HG02970 (cell line): ENCODE results near the gene PHKG1.
"Not testable (repeated sequence)": the region's sequence is repeated elsewhere in the genome, so short reads cannot be mapped to it uniquely, and the experiment has no call there.

Source experiments
- ATAC-seq: cut with Tn5 transposase; IDR thresholded peaks from one replicate; pipeline ENCODE4 v1.9.1; 2021; ENCODE audit warnings: mild to moderate bottlenecking, moderate library complexity, moderate number of reproducible peaks; ENCODE audit not compliant: unreplicated experiment, low FRiP score

PHKG1 gene

GRCh38 chr7:56046721-56047445, 45.9 kb downstream of the PHKG1 start:
- ATAC-seq, result no peak

GRCh38 chr7:56045758-56046157, 47.0 kb downstream of the PHKG1 start:
- ATAC-seq, result not testable (repeated sequence)

- ATAC-seq, result no peak
Observed at GRCh38 chr7:56040730-56041129, 52.0 kb downstream of the PHKG1 start.

GRCh38 chr7:56033671-56034432, 58.9 kb downstream of the PHKG1 start:
- ATAC-seq, result peak; percentile 91

- ATAC-seq, result not testable (repeated sequence)
Observed at GRCh38 chr7:56032578-56032977, 60.2 kb downstream of the PHKG1 start.

GRCh38 chr7:56031556-56031955, 61.2 kb downstream of the PHKG1 start:
- ATAC-seq, result not testable (repeated sequence)

- ATAC-seq, result no peak
Observed at GRCh38 chr7:56030340-56030739, 62.4 kb downstream of the PHKG1 start.
